Smooth muscle cell (in vitro differentiated cells): ENCODE results near the gene TNKS2. TPM values are rescaled to one million over a fixed set of nuclear protein-coding genes. Genes with fewer than 3 reads are reported as not detected.

ENCODE experiments used
- DNase-seq: peaks from one replicate; lab custom pipeline; 2025; ENCODE audit not compliant: unreplicated experiment; lab: John Stamatoyannopoulos, UW
- H2AFZ ChIP-seq: fragments of 200-600 bp; sonication (generic); 2 replicates; pipeline ENCODE4 v1.6.0; 2016; ENCODE audit warnings: antibody characterized with exemption, low read depth, mild to moderate bottlenecking
- H3F3A ChIP-seq: fragments of 200-600 bp; sonication (generic); 2 replicates; pipeline ENCODE4 v1.6.0; 2017; ENCODE audit warnings: antibody characterized with exemption, low read depth
- H3K27ac ChIP-seq: fragments of 200-600 bp; sonication (generic); 2 replicates; pipeline ENCODE4 v1.5.1; 2016; ENCODE audit warnings: low read depth, mild to moderate bottlenecking
- H3K27me3 ChIP-seq: fragments of 200-600 bp; sonication (generic); 2 replicates; pipeline ENCODE4 v1.6.1; 2016; ENCODE audit warnings: low read depth, mild to moderate bottlenecking
- H3K36me3 ChIP-seq: fragments of 200-600 bp; sonication (generic); 2 replicates; pipeline ENCODE4 v1.5.1; 2016; ENCODE audit warnings: low read depth
- H3K4me1 ChIP-seq: fragments of 200-600 bp; sonication (generic); 2 replicates; pipeline ENCODE4 v1.5.1; 2016; ENCODE audit warnings: low read depth
- H3K4me2 ChIP-seq: fragments of 200-600 bp; sonication (generic); 2 replicates; pipeline ENCODE4 v1.6.0; 2016; ENCODE audit warnings: mild to moderate bottlenecking
- H3K4me3 ChIP-seq: fragments of 200-600 bp; sonication (generic); 2 replicates; pipeline ENCODE4 v1.5.1; 2016; ENCODE audit warnings: mild to moderate bottlenecking
- H3K79me2 ChIP-seq: fragments of 200-600 bp; sonication (generic); 2 replicates; pipeline ENCODE4 v1.6.0; 2016; ENCODE audit warnings: low read depth, mild to moderate bottlenecking
- H3K9ac ChIP-seq: fragments of 200-600 bp; sonication (generic); 2 replicates; pipeline ENCODE4 v1.6.0; 2016; ENCODE audit warnings: low read depth
- H3K9me3 ChIP-seq: fragments of 200-600 bp; sonication (generic); replicated peaks from 2 replicates; pipeline ENCODE4 v1.5.1; 2016; ENCODE audit warnings: low read depth
- H4K20me1 ChIP-seq: fragments of 200-600 bp; sonication (generic); 2 replicates; pipeline ENCODE4 v1.6.0; 2016; ENCODE audit warnings: low read depth
- WGBS: methylation state at CpG from one replicate; pipeline ENCODE4 v1.1.7; 2016; ENCODE audit warnings: low lambda C conversion rate; 5-methylcytosine and 5-hydroxymethylcytosine counted together
- polyA plus RNA-seq: library from polyadenylated mRNA; unstranded; fragments of >200 nt; fragmentation: Nextera tagmentation; extraction: Ambion mirVana; gene quantifications from 2 replicates; pipeline ENCODE4 v1.2.1, GENCODE V29; 2016
- total RNA-seq: library from RNA; depleted of rRNA; stranded (reverse); fragments of >200 nt; gene quantifications from 2 replicates; pipeline ENCODE4 v1.2.3, GENCODE V29; 2014
- TF ChIP-seq, protein P1 (sequence below): fragments of 200-600 bp; sonication (generic); IDR thresholded peaks from 2 replicates; pipeline ENCODE4 v1.5.1; 2017; ENCODE audit warnings: borderline replicate concordance, mild to moderate bottlenecking, antibody characterized with exemption; ENCODE audit not compliant: insufficient read depth, poor library complexity, severe bottlenecking

Gene TNKS2
- total and polyA plus RNA-seq, 2 experiments from 2014 or later: 12.1 to 45.6 TPM

DNA sequence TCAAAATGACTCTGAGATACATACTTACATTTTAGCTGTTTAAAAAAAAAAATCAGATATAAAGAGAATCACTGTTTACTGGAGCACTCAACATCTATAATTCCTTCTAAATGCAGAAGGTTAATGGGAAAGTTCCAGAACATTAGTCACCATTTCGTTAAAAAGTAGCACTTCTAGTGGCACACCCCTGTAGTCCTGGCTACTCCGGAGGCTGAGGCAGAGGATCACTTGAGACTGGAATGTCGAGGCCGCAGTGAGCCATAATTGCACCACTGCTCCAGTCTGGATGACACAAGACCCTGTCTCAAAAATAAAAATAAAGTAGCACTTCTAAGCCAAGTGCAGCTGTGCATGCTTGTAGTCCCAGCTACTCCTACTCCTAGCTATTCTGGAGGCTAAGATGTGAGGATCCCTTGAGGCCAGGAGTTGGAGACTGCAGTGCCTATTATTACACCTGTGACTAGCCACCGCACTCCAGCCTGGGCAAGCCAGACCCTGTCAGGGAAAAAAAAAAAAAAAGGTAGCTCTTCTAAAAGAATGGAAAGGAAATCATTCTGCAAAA, 108.9 kb downstream of the TNKS2 start:
- peak overlapping the region; percentile 90 for H3K4me2 ChIP-seq
- no peak overlapping the region for H2AFZ ChIP-seq
- 66% methylated on average over 5 of the region's 5 CpGs for WGBS
- no peaks in the 10 kb centered on the region for H3K27me3 ChIP-seq
- H3K79me2 ChIP-seq: no peaks in the 10 kb centered on the region
- peak overlapping the region; percentile 87 for H3K4me3 ChIP-seq
- H4K20me1 ChIP-seq: no peaks in the 10 kb centered on the region
- H3F3A ChIP-seq: peaks cover 4% of the 10 kb centered on the region
- no peaks in the 10 kb centered on the region for H3K36me3 ChIP-seq
- no peak for DNase-seq
- peaks cover 19% of the 10 kb centered on the region for H3K4me1 ChIP-seq
- TF ChIP-seq, protein P1, sequence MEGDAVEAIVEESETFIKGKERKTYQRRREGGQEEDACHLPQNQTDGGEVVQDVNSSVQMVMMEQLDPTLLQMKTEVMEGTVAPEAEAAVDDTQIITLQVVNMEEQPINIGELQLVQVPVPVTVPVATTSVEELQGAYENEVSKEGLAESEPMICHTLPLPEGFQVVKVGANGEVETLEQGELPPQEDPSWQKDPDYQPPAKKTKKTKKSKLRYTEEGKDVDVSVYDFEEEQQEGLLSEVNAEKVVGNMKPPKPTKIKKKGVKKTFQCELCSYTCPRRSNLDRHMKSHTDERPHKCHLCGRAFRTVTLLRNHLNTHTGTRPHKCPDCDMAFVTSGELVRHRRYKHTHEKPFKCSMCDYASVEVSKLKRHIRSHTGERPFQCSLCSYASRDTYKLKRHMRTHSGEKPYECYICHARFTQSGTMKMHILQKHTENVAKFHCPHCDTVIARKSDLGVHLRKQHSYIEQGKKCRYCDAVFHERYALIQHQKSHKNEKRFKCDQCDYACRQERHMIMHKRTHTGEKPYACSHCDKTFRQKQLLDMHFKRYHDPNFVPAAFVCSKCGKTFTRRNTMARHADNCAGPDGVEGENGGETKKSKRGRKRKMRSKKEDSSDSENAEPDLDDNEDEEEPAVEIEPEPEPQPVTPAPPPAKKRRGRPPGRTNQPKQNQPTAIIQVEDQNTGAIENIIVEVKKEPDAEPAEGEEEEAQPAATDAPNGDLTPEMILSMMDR: no peak
- H3K9me3 ChIP-seq: no peaks in the 10 kb centered on the region
- H3K9ac ChIP-seq: no peak overlapping the region
- no peak overlapping the region for H3K27ac ChIP-seq

DNA sequence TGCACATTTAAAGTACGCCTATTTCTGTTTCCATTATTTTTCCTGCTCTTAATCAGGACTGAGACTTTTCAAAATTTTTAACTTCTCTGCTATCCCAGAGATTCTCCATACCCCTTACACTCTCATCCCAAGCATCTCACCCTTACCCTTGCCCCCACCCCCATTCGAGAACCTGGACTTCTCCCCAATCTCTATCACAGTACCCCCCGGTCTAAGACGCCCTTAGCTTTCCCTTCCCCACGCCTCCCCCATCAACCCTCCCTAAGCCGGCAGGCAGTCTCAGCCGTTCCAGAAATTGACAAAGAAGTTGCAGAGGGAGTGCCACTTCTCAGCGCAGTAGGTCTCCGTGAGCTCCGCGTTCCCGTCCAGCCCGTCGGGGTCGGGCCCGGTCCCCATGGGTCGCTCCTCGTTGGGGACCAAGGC, 109.7 kb downstream of the TNKS2 start:
- H3K4me1 ChIP-seq: peaks cover 19% of the 10 kb centered on the region
- WGBS: 7% methylated on average over 15 of the region's 18 CpGs

DNA sequence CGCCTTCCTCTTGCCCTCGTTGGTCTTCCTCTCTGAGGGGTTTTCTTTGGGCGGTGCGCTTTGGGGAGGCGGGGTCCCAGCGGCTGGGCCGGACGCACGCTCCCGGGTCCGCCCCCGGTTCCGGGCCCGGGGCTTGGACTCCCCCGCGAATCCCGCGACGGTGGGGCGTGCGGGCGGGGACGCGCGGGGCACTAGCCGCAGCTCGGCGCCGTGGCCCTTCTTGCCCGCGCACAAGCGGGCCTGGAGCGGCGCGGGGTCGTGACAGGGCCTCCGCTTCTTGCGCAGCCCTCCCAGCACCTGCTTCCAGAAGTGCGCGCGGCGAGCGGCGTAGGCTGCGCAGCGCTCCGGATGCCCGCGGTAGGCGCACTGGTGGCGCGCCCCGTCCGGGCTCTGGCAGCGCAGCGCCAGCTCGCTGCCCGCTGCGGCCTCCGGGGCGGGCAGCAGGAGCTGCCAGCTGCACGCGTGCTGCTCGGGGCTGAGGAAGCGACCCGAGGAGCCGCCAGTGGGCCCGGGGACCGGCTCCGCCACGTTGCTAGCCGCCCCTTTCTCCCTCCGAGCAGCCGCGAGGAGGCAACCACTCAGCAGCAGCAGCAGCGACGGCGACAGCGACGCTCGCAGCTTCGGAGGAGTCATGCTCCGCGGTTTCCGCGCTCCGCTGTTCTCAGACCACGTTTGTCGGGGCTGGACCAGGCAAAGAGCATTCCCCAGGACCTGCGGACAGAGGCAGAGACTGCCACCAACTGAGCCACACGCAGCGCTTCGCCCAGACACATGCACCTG, 110.3 kb downstream of the TNKS2 start:
- 1% methylated on average over 67 of the region's 93 CpGs for WGBS
- TF ChIP-seq, protein P1: peak; percentile 27
- peak overlapping the region; percentile 10 for H3K9ac ChIP-seq
- H3K9me3 ChIP-seq: no peaks in the 10 kb centered on the region
- H3K4me3 ChIP-seq: peak overlapping the region; percentile 87
- no peaks in the 10 kb centered on the region for H3F3A ChIP-seq
- DNase-seq: peak; percentile 21
- H3K27me3 ChIP-seq: peaks cover 1% of the 10 kb centered on the region
- H3K4me1 ChIP-seq: peaks cover 19% of the 10 kb centered on the region
- no peaks in the 10 kb centered on the region for H3K79me2 ChIP-seq
- H3K27ac ChIP-seq: no peak overlapping the region
- H2AFZ ChIP-seq: peak overlapping the region; percentile 88
- H3K4me2 ChIP-seq: peak overlapping the region; percentile 90
- H4K20me1 ChIP-seq: no peaks in the 10 kb centered on the region
- no peaks in the 10 kb centered on the region for H3K36me3 ChIP-seq

More for the DNA sequence above, 109.7 kb downstream of the TNKS2 start:
- H3K27ac ChIP-seq: no peak overlapping the region
- DNase-seq: no peak
- no peaks in the 10 kb centered on the region for H4K20me1 ChIP-seq
- no peaks in the 10 kb centered on the region for H3F3A ChIP-seq
- no peaks in the 10 kb centered on the region for H3K27me3 ChIP-seq
- no peaks in the 10 kb centered on the region for H3K36me3 ChIP-seq
- peak overlapping the region; percentile 87 for H3K4me3 ChIP-seq
- H2AFZ ChIP-seq: peak overlapping the region; percentile 88
- no peaks in the 10 kb centered on the region for H3K9me3 ChIP-seq
- H3K4me2 ChIP-seq: peak overlapping the region; percentile 90
- peak overlapping the region; percentile 10 for H3K9ac ChIP-seq
- H3K79me2 ChIP-seq: no peaks in the 10 kb centered on the region
- TF ChIP-seq, protein P1: no peak
